ENCODE data around the gene ANKRD60.

DNA sequence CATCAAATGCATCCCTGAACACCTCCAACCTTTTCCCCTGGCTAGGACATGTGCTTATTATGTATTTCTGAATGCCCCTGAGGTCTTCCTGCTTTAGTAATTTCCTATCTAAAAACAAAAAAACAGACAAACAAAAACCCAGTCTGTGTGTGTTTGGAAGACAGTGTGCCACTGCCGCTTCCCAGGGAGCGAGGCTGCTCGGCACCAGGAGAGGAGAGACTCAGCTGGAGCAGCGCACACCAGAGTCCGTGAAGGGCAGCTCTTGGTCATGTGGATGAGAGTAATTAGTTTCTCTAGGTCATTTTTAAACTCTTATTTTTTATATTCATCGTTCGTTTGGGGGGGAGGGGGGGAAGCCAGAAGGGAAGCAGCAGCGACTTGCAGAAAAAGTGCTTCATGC is 10.0 kb upstream of the ANKRD60 start:
- TF ChIP-seq, protein P1, sequence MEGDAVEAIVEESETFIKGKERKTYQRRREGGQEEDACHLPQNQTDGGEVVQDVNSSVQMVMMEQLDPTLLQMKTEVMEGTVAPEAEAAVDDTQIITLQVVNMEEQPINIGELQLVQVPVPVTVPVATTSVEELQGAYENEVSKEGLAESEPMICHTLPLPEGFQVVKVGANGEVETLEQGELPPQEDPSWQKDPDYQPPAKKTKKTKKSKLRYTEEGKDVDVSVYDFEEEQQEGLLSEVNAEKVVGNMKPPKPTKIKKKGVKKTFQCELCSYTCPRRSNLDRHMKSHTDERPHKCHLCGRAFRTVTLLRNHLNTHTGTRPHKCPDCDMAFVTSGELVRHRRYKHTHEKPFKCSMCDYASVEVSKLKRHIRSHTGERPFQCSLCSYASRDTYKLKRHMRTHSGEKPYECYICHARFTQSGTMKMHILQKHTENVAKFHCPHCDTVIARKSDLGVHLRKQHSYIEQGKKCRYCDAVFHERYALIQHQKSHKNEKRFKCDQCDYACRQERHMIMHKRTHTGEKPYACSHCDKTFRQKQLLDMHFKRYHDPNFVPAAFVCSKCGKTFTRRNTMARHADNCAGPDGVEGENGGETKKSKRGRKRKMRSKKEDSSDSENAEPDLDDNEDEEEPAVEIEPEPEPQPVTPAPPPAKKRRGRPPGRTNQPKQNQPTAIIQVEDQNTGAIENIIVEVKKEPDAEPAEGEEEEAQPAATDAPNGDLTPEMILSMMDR (IDR thresholded peaks at IDR 0.05) = no peak
- no peak for TF ChIP-seq POLR2A (IDR thresholded peaks at IDR 0.05)
